GM23338 (cell line): ENCODE measurements around the gene TPRX1. TPM values are rescaled to one million over a fixed set of nuclear protein-coding genes. Genes with fewer than 3 reads are reported as not detected.
A peak's percentile ranks its signal among the peaks of the same experiment; 100 is the strongest.
"Not testable (repeated sequence)": the region's sequence is repeated elsewhere in the genome, so short reads cannot be mapped to it uniquely, and the experiment has no call there.

Experiments
- ATAC-seq: fragments of 200-7000 bp; cut with Tn5 transposase; 3 replicates; pipeline ENCODE4 v1.9.1; 2020
- DNase-seq: peaks from one replicate; pipeline ENCODE4 v3.0.0-alpha.2; 2015; ENCODE audit warnings: low spot score
- H2AFZ ChIP-seq: fragments of 200-600 bp; sonication (generic); 2 replicates; pipeline ENCODE4 v1.8.0; 2016; ENCODE audit warnings: antibody characterized with exemption, mild to moderate bottlenecking, moderate library complexity
- H3F3A ChIP-seq: fragments of 200-600 bp; sonication (generic); replicated peaks from 2 replicates; pipeline ENCODE4 v1.8.0; 2017; ENCODE audit warnings: antibody characterized with exemption, mixed run types, low read depth
- H3K27ac ChIP-seq: fragments of 200-600 bp; sonication (generic); 2 replicates; pipeline ENCODE4 v1.6.1; 2016; ENCODE audit warnings: low read depth
- H3K27me3 ChIP-seq: fragments of 200-600 bp; sonication (generic); 2 replicates; pipeline ENCODE4 v1.8.0; 2016; ENCODE audit warnings: mild to moderate bottlenecking, mixed run types, moderate library complexity; ENCODE audit not compliant: insufficient read depth
- H3K36me3 ChIP-seq: fragments of 200-600 bp; sonication (generic); 2 replicates; pipeline ENCODE4 v1.8.0; 2016; ENCODE audit warnings: mild to moderate bottlenecking; ENCODE audit not compliant: insufficient read depth
- H3K4me1 ChIP-seq: fragments of 200-600 bp; sonication (generic); 2 replicates; pipeline ENCODE4 v1.8.0; 2016; ENCODE audit warnings: mild to moderate bottlenecking, moderate library complexity; ENCODE audit not compliant: insufficient read depth
- H3K4me2 ChIP-seq: fragments of 200-600 bp; sonication (generic); 2 replicates; pipeline ENCODE4 v1.7.1; 2017; ENCODE audit warnings: mixed run types
- H3K4me3 ChIP-seq: fragments of 200-600 bp; sonication (generic); 2 replicates; pipeline ENCODE4 v1.6.1; 2016; ENCODE audit warnings: mixed run types
- H3K79me2 ChIP-seq: fragments of 200-600 bp; sonication (generic); replicated peaks from 2 replicates; pipeline ENCODE4 v1.8.0; 2017; ENCODE audit warnings: mild to moderate bottlenecking; ENCODE audit not compliant: insufficient read depth
- H3K9me2 ChIP-seq: fragments of 200-600 bp; sonication (generic); 2 replicates; pipeline ENCODE4 v1.8.0; 2017; ENCODE audit not compliant: insufficient read depth
- H4K20me1 ChIP-seq: fragments of 200-600 bp; sonication (generic); replicated peaks from 2 replicates; pipeline ENCODE4 v1.8.0; 2017; ENCODE audit warnings: mild to moderate bottlenecking; ENCODE audit not compliant: insufficient read depth
- H3K27ac Mint-ChIP-seq: 2 replicates; pipeline ENCODE4 v1.8.0; 2020; ENCODE audit warnings: inconsistent platforms, mild to moderate bottlenecking, moderate library complexity, mixed read lengths
- H3K27me3 Mint-ChIP-seq: 3 replicates; pipeline ENCODE4 v1.8.0; 2022; ENCODE audit warnings: low read depth, mild to moderate bottlenecking, moderate library complexity, mixed read lengths, inconsistent platforms; ENCODE audit not compliant: insufficient read depth, poor library complexity
- H3K36me3 Mint-ChIP-seq: 3 replicates; pipeline ENCODE4 v1.8.0; 2021; ENCODE audit warnings: low read depth, mild to moderate bottlenecking, inconsistent platforms, moderate library complexity, mixed read lengths
- H3K4me1 Mint-ChIP-seq: 3 replicates; pipeline ENCODE4 v1.8.0; 2020; ENCODE audit warnings: mild to moderate bottlenecking, inconsistent platforms, mixed read lengths
- H3K4me3 Mint-ChIP-seq: 3 replicates; pipeline ENCODE4 v1.8.0; 2021; ENCODE audit warnings: moderate library complexity, mild to moderate bottlenecking, inconsistent platforms, mixed read lengths
- H3K9me3 Mint-ChIP-seq: 3 replicates; pipeline ENCODE4 v1.8.0; 2020; ENCODE audit warnings: moderate library complexity, mild to moderate bottlenecking, inconsistent platforms, mixed read lengths
- CREB1 ChIP-seq: fragments of 250-450 bp; sonication (Bioruptor Pico); IDR thresholded peaks from 2 replicates; pipeline ENCODE4 v1.5.0; 2020; ENCODE audit warnings: low read depth, mild to moderate bottlenecking, moderate library complexity
- NANOG ChIP-seq: IDR thresholded peaks from 2 replicates; pipeline ENCODE4 v1.6.1; 2016; ENCODE audit warnings: antibody characterized with exemption, borderline replicate concordance
- POLR2AphosphoS5 ChIP-seq: IDR thresholded peaks from 2 replicates; pipeline ENCODE4 v1.6.1; 2016; ENCODE audit warnings: antibody characterized with exemption, low read depth
- ZNF114 ChIP-seq: fragments of 250-450 bp; sonication (Bioruptor Pico); IDR thresholded peaks from 2 replicates; pipeline ENCODE4 v1.5.0; 2020; ENCODE audit warnings: mild to moderate bottlenecking, moderate library complexity
- polyA plus RNA-seq: library from polyadenylated mRNA; unstranded; fragments of >200 nt; fragmentation: Nextera tagmentation; extraction: Ambion mirVana; gene quantifications from 2 replicates; pipeline ENCODE4 v1.2.1, GENCODE V29; 2016
- total RNA-seq: library from RNA; depleted of rRNA; stranded (reverse); fragments of >200 nt; shearing (Covaris generic); gene quantifications from 2 replicates; pipeline ENCODE4 v1.2.3, GENCODE V29; 2014

TPRX1 gene
- total and polyA plus RNA-seq, 2 experiments from 2014 or later = 0.28 TPM; not detected in 1

- ATAC-seq, H3K27ac Mint-ChIP-seq, DNase-seq, H3K4me3 ChIP-seq, H3K9me3 Mint-ChIP-seq, H4K20me1 ChIP-seq, H3K36me3 ChIP-seq, H3K4me3 Mint-ChIP-seq, H3K27me3 ChIP-seq, H3K4me1 Mint-ChIP-seq, H2AFZ ChIP-seq, H3K9me2 ChIP-seq, H3K79me2 ChIP-seq, H3K4me2 ChIP-seq: not testable (repeated sequence)
- H3K4me1 ChIP-seq = 0 out of 2 replicates have a peak, but pooled peaks cover 18% of the 10 kb centered on the region
- H3K27ac ChIP-seq = peak overlapping the region; percentile 83; the same call in 1 of the 2 replicates
- H3K27me3 Mint-ChIP-seq = peaks cover 11% of the 10 kb centered on the region
- peaks cover 30% of the 10 kb centered on the region; the same call in 1 of the 2 replicates for H3F3A ChIP-seq
- H3K36me3 Mint-ChIP-seq = peaks cover 41% of the 10 kb centered on the region
These were observed 17.0 kb downstream of the TPRX1 start for GRCh38 chr19:47787307-47787706.

GRCh38 chr19:47786566-47786965 is 17.8 kb downstream of the TPRX1 start:
- Mint-ChIP-seq H3K9me3 (peaks cover 2% of the 10 kb centered on the region; the same call in 1 of the 3 replicates), H3K36me3 (peaks cover 48% of the 10 kb centered on the region), H3K4me1 (peaks cover 7% of the 10 kb centered on the region), H3K4me3 (no peak overlapping the region), H3K27me3 (peaks cover 12% of the 10 kb centered on the region), H3K27ac (no peak overlapping the region)
- no peak for ATAC-seq
- peak; percentile 49 for DNase-seq
- TF ChIP-seq NANOG (no peak), POLR2AphosphoS5 (no peak), CREB1 (CRISPR knock-in tag) (no peak), ZNF114 (CRISPR knock-in tag) (no peak)
- Histone ChIP-seq H3K4me2 (no peak overlapping the region), H3K79me2 (0 out of 2 replicates have a peak, but pooled peaks cover 4% of the 10 kb centered on the region), H3F3A (peaks cover 36% of the 10 kb centered on the region; the same call in 1 of the 2 replicates), H3K4me3 (no peak overlapping the region), H4K20me1 (peaks cover 7% of the 10 kb centered on the region; the same call in 1 of the 2 replicates), H3K27ac (peak overlapping the region; percentile 83; the same call in 1 of the 2 replicates), H3K27me3 (no peaks in the 10 kb centered on the region), H2AFZ (no peak overlapping the region), H3K9me2 (no peaks in the 10 kb centered on the region), H3K36me3 (peaks cover 10% of the 10 kb centered on the region; the same call in 1 of the 2 replicates), H3K4me1 (0 out of 2 replicates have a peak, but pooled peaks cover 18% of the 10 kb centered on the region)

GRCh38 chr19:47781590-47782262 is 22.6 kb downstream of the TPRX1 start:
- Mint-ChIP-seq H3K4me1 (peaks cover 9% of the 10 kb centered on the region), H3K9me3 (no peaks in the 10 kb centered on the region), H3K27ac (no peak overlapping the region; the same call in 1 of the 2 replicates), H3K36me3 (peaks cover 72% of the 10 kb centered on the region), H3K27me3 (peaks cover 23% of the 10 kb centered on the region), H3K4me3 (peak overlapping the region; percentile 4; the same call in 1 of the 3 replicates)
- H3K4me3 ChIP-seq = no peak overlapping the region
- H3K27me3 ChIP-seq = no peaks in the 10 kb centered on the region
- H3K9me2 ChIP-seq = no peaks in the 10 kb centered on the region
- TF ChIP-seq POLR2AphosphoS5 (peak; percentile 33; the same call in 1 of the 2 replicates), ZNF114 (CRISPR knock-in tag) (no peak)
- peaks cover 17% of the 10 kb centered on the region for H4K20me1 ChIP-seq
- H3K79me2 ChIP-seq = peaks cover 33% of the 10 kb centered on the region
- DNase-seq (no peak), ATAC-seq (no peak)
- no peak overlapping the region for H2AFZ ChIP-seq
- peaks cover 36% of the 10 kb centered on the region; the same call in 1 of the 2 replicates for H3F3A ChIP-seq
- no peak overlapping the region for H3K27ac ChIP-seq
- H3K4me1 ChIP-seq = peaks cover 11% of the 10 kb centered on the region; the same call in 1 of the 2 replicates
- peaks cover 16% of the 10 kb centered on the region; the same call in 1 of the 2 replicates for H3K36me3 ChIP-seq
- H3K4me2 ChIP-seq = no peak overlapping the region
